H7 (cell line): ENCODE results near the gene DNER. TPM values are rescaled to one million over a fixed set of nuclear protein-coding genes. Genes with fewer than 3 reads are reported as not detected.

ENCODE experiments used
- DNase-seq: peaks from one replicate; pipeline ENCODE4 v3.0.0; 2012
- H3K27me3 ChIP-seq: 2 replicates; pipeline ENCODE4 v1.6.0; 2011; ENCODE audit warnings: mild to moderate bottlenecking, low read length; ENCODE audit not compliant: control insufficient read depth, insufficient read depth
- H3K36me3 ChIP-seq: replicated peaks from 2 replicates; pipeline ENCODE4 v1.5.1; 2011; ENCODE audit warnings: low read length; ENCODE audit not compliant: control insufficient read depth, insufficient read depth
- H3K4me3 ChIP-seq: 2 replicates; pipeline ENCODE4 v1.5.1; 2011; ENCODE audit warnings: low read depth, mild to moderate bottlenecking, control low read depth, low read length, moderate library complexity; ENCODE audit not compliant: insufficient read depth
- total RNA-seq: library from RNA; depleted of rRNA; stranded (reverse); fragments of >200 nt; shearing (Covaris generic); gene quantifications from 2 replicates; pipeline ENCODE4 v1.2.3, GENCODE V29; 2014

DNER gene
- total RNA-seq, 1 experiment from 2014 or later = 1.0 TPM

DNA sequence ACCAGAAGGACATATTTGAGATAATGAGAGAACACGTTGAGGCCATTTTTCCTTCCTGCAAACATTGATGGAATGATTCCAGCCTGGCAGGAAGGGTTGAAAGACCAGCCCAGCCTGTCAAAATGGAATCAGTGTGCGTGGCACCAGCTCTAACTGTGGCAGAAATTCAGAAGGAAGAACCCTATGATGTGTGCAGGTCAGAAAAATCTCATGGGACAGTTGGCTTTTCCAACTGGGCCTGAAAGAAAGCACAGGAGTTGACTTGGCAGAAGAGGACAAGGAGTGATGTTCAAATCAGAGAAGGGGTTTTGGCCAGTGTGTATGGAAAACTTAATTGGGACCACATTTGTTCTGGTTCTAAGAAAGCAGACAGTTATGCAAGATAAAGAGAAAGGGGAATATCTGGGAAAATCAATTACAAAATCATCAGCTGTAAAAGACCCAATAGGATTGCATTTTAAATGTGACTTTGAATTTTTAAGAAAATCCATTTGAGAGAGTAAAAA lies 250.5 kb downstream of the DNER start:
- Histone ChIP-seq H3K27me3 (no peaks in the 10 kb centered on the region), H3K4me3 (no peak overlapping the region), H3K36me3 (no peaks in the 10 kb centered on the region)
- DNase-seq = no peak

DNA sequence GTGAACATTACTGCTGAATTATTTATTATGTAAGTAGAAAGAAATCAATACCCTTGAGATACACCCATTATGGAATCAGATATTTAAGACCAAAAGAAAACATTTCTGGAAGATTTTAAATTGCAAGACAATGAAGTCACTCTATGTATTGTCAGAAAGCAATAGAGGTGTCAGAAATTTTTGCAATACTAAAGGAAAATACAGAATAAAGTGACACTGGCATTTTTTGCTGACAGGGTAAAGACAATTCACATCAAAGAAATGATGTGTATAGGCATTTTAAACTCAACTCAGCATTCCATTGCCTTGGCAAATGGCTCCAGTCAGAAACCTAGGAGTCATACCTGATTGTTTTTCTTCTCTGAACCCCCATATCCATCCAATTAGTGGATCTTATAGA lies 252.2 kb downstream of the DNER start:
- DNase-seq = no peak
- no peak overlapping the region for H3K4me3 ChIP-seq
- no peaks in the 10 kb centered on the region for H3K36me3 ChIP-seq
- no peaks in the 10 kb centered on the region for H3K27me3 ChIP-seq

DNA sequence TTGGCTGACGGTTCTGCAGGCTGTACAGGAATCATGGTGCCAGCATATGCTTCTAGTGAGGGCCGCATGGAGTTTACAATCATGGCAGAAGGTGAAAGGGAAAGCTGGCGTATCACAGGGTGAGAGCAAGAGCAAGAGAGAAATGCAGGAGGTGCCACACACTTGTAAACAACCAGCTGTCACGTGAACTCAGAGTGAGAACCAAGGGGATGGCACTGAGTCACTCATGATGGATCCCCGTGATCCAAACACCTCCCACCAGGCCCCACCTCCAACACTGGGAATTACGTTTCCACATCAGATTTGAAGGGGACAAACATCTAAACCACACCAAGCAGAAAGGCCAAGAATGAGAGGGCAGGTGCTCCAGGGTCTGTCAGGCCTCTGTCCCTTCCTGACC lies 258.3 kb downstream of the DNER start:
- DNase-seq = no peak
- Histone ChIP-seq H3K27me3 (no peaks in the 10 kb centered on the region), H3K36me3 (no peaks in the 10 kb centered on the region; the same call in 1 of the 2 replicates)

DNA sequence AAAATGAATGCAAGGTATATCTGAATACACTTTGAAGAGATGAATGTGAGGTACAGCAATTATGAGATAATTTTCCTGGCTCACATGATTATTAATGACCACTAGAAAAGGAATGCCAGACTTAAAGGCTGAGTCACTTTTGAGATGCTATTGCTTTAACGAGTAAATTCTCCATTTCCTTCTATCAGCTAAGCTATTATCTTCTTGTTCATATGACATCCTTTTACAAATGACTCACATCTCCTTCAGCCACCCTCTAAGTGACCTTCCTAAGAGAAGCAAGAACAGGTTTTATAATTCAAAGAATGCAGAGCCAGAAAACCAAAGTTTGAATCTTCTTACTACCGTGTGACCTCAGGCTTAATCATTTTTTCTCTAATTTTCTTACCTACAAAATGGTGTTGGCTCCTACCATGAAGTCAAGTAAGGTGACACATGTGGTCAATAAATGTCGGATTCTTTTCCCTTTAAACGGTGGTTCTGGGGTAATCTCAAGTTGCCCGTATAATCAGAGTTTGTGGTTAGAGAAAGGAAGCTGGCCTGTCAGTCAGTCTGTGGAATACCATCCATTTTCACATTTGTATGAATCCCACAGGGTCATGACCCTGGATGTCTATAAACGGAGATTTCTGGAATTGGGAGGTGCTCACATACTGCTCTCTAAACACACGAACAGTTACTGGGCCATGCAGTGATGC lies 259.3 kb downstream of the DNER start:
- DNase-seq = no peak
- no peak overlapping the region for H3K4me3 ChIP-seq
- H3K27me3 ChIP-seq = no peaks in the 10 kb centered on the region
- H3K36me3 ChIP-seq = no peaks in the 10 kb centered on the region; the same call in 1 of the 2 replicates

More for the DNA sequence above, 258.3 kb downstream of the DNER start:
- no peak overlapping the region for H3K4me3 ChIP-seq

DNA sequence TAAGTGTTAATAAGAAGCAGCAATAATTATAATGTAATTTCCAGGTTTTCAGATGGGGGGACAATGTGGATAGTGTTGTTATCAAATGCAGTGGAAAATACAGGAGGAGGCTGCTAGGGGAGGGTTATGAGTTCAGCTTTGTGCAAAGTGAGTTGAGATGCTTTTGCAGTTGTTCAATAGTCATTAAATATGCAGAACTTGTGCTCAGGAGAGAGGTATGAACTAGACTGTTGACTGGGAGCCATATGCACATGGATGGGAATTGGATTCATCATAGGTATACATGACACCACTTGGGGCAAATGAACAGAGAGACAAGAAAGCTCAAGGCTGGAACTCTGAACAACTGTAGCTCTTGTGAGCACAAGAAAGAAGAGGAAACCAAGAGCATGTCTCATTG lies 261.1 kb downstream of the DNER start:
- no peak overlapping the region for H3K4me3 ChIP-seq
- no peak for DNase-seq
- H3K36me3 ChIP-seq = no peaks in the 10 kb centered on the region; the same call in 1 of the 2 replicates
- no peaks in the 10 kb centered on the region for H3K27me3 ChIP-seq

DNA sequence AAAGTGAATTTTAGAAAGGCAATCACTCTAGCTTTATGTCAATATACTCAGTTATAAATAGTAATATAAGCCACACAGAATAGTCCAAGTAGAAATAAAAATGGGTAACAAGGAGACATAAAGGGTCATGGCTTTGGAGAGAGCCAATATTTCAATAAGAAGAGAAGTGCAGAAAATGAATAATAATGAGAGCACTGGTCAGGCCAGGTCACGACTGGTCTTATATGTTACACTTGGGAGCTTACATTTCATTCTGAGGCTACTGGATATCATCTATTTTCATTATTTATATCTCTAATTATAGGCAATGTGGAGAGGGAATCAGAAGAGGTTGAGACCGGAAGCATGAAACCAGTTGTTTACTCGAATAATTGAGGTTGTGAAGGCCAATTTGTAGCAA lies 262.5 kb downstream of the DNER start:
- Histone ChIP-seq H3K4me3 (no peak overlapping the region), H3K36me3 (no peaks in the 10 kb centered on the region; the same call in 1 of the 2 replicates), H3K27me3 (no peaks in the 10 kb centered on the region)
- no peak for DNase-seq

DNA sequence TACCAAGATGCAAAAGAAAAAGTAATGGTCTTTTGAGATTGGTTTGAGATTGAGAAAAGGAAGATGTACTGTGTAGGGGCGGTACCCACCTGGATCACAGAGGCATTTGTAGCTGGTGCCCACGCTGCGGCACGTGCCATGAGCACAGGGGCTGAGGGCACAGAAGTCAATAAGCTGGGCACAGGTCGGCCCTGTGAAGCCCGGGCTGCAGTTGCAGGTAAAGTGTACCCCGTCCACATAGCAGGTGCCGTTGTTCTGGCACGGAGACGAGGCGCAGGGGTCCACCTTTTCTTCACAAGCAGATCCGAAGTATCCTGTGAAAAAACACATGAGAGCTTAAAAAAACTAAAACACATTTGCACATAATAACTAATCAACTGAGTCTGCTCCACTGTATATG lies 267.1 kb downstream of the DNER start:
- H3K4me3 ChIP-seq = no peak overlapping the region
- no peak for DNase-seq
- no peaks in the 10 kb centered on the region for H3K36me3 ChIP-seq
- H3K27me3 ChIP-seq = no peaks in the 10 kb centered on the region

DNA sequence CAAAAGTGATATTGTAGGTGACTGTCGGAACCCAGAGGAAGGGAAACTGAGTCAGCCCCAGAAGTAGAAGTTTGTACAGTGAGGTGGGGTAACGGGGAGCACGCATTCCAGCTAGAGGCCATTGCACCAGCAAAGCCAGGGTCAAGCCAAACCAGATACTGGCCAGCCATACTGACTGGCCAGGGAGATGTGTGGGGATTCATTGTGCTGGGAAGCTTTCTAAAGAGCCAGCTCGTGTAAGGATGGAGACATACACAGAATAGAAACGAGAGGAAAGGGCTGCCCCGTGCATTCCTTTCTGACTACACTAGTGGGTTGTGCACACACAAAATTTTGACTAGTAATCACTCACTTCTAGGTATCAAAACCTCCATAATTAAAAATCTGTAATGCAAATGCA lies 268.0 kb downstream of the DNER start:
- no peaks in the 10 kb centered on the region for H3K27me3 ChIP-seq
- no peaks in the 10 kb centered on the region for H3K36me3 ChIP-seq
- DNase-seq = no peak
- no peak overlapping the region for H3K4me3 ChIP-seq

DNA sequence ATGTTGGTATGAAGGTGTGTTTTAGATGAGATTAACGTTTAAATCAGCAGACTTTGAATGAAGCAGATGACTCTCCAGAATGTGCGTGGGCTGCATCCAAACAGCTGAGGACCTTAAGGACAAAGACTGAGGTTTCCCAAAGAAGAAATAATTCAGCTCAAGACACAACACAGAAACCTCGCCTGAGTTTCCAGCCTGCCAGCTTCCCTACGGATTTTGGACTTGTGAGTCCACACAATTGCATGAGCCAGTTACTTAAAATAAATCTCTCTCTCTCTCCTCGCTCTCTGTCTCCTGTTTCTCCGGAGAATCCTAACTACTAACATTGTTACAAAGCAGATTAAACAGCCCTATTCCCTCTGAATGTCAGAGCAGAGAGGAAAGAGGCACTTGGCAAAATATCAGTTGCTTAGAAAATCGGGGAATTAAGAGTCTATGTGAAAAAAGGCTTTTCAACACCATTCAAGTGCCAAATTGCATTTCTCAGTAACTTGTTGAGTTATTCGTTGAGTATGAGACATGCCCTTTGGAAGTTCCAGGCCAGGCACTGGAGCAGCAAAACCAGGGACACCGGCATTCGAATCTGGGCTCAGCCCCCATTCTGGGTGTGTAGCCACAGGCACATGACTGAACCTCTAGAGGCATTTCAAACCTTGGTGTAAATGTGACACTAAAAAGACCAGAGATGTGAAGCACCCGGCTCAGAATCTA lies 268.7 kb downstream of the DNER start:
- no peak for DNase-seq
- Histone ChIP-seq H3K36me3 (no peaks in the 10 kb centered on the region), H3K4me3 (no peak overlapping the region)

DNA sequence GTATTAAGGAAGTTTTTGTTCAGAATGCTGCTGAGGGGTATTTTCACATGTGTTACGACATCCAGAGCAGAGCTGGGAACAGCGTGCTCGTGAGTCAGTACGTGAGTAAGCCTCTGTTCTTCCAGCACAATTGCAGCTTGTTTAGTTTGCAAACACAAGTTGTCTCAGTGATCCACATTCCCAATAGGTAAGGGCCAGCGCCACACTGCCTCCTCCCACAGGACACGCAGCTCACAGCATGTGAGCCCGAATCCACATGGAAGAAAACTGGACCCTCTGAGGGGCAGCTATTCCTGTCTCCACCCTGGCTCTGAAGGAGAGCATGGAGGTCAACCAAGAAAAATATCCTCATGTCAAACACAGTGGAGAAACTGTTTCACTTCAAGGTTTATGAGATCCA lies 269.3 kb downstream of the DNER start:
- H3K27me3 ChIP-seq = no peaks in the 10 kb centered on the region
- DNase-seq = no peak
- no peak overlapping the region for H3K4me3 ChIP-seq
- no peaks in the 10 kb centered on the region for H3K36me3 ChIP-seq

More for the DNA sequence above, 268.7 kb downstream of the DNER start:
- H3K27me3 ChIP-seq = no peaks in the 10 kb centered on the region

DNA sequence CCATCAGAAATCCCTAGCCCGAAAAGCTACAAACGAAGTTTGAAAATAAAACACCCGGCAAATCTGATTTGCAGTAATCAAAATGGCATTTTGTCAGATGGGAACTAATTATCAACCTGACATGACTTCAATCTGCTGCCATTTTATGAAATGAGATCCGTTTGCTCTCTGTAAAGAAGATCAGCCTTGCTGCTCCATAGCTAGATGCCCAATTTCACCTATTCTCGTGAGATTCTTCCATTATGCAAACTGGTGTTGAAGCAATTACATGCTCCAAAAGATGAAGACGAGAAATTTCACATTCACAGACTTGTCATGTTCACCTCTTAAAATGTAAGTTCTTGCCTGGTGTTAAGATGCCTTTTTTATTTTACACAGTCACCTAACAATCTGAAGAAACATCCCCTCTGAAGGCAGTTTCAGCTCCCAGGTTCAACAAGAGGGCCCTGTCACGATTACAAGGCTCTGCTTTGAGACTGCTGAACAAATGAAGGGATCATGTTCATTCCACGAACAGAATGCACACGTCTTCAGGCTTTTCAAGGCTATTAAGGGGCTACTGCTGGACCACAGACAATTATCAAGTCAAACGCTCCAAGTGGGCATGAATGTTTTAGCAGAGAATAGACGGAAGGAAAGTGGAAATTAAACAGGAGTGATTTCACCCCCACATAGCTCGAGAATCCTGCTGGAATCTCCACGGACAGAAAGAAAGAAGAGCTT lies 270.6 kb downstream of the DNER start:
- no peaks in the 10 kb centered on the region for H3K36me3 ChIP-seq
- H3K4me3 ChIP-seq = no peak overlapping the region
- DNase-seq = no peak
- H3K27me3 ChIP-seq = no peaks in the 10 kb centered on the region

DNA sequence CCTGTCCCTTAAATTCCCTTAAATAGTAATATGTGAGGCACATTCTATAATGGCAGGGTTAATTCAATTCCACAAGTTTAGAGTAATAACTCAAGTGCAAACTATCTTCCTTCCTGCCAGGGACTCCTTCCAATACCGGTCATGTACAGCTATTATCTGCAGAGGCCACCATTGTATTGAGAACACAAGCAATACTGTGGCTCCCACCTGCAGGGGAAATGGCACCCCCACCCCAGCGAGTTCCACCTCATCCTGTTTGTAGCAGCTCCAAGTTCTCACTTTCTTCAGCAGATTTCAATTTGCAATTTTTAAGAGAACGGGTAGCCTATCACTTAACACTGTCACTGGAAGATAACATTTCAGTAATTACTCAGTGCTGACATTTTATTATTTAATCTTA lies 271.2 kb downstream of the DNER start:
- H3K27me3 ChIP-seq = no peaks in the 10 kb centered on the region
- DNase-seq = no peak
- H3K36me3 ChIP-seq = no peaks in the 10 kb centered on the region
- no peak overlapping the region for H3K4me3 ChIP-seq

DNA sequence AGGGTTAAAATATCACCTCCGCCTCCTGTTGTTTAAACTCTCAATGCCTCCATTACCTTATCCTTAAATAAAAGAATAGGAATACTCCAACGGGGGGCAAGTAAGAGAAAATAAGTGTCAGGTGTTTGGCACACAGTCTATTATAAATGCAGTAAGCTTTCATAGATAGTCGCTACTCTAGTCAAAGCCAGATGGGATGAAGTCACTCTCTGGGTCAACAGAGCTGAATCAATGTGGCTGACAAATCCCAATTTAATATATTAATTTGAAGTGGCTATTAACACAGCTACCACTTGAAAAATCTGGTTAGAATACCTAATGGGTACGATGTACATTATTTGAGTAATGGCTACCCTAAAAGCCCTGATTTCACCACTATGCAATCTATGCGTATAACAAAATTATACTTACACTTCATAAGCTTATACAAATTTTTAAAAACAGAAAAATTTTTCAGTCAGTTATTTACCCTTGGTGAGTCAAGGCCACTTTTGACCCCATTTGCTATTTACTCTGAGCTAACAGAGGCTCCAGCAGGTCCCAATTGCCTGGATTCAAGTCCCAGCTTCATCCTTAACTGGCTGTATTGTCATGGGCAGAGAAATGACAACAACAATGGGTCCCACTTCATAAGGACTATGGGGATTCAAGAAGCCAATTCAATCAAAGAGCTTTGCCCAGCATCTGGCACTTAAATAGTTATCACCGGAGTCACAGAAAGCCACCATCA lies 275.8 kb downstream of the DNER start:
- Histone ChIP-seq H3K27me3 (no peaks in the 10 kb centered on the region), H3K4me3 (no peak overlapping the region), H3K36me3 (no peaks in the 10 kb centered on the region)
- DNase-seq = no peak

DNA sequence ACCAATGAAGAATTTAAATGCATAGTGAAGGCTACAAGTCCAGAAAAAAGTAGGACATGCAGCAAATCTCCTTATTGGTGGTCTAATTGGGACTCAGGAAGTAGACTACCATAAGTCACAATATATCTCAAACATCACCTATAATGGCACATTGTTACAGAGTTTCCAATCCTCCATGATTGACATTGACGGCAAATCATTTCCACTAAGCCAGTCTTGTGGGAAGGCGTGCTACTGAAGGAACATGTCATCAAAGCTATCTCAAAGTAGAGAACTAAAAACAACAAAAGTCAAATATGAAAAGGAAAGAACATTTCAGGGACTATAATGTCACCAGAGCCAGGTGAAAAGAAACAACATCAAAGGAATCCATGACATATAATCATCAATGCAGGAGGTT lies 276.9 kb downstream of the DNER start:
- no peak overlapping the region for H3K4me3 ChIP-seq
- DNase-seq = no peak
- H3K36me3 ChIP-seq = no peaks in the 10 kb centered on the region
- no peaks in the 10 kb centered on the region for H3K27me3 ChIP-seq
